Stimulated activated memory B cell treated with anti-CD40 and anti-IgM and Interleukin-4, amounts not matched to agents 10 μg/mL and 1 μg/mL and 100 μg/mL, for 72 hours (primary cell): ENCODE data around the gene XRCC3.

Experiments used
- ATAC-seq: fragments of 150-1000 bp; cut with Tn5 transposase; 2 replicates; pipeline ENCODE4 v1.10.0; 2021
- H3K27ac Mint-ChIP-seq: one replicate; pipeline ENCODE4 v1.8.0; 2022; ENCODE audit warnings: mild to moderate bottlenecking, mixed read lengths
- H3K27me3 Mint-ChIP-seq: one replicate; pipeline ENCODE4 v1.8.0; 2022; ENCODE audit warnings: mixed read lengths
- H3K36me3 Mint-ChIP-seq: one replicate; pipeline ENCODE4 v1.8.0; 2022; ENCODE audit warnings: mixed read lengths
- H3K4me1 Mint-ChIP-seq: one replicate; pipeline ENCODE4 v1.8.0; 2022; ENCODE audit warnings: mixed read lengths
- H3K4me3 Mint-ChIP-seq: one replicate; pipeline ENCODE4 v1.8.0; 2022; ENCODE audit warnings: mild to moderate bottlenecking, moderate library complexity, mixed read lengths
- H3K9me3 Mint-ChIP-seq: one replicate; pipeline ENCODE4 v1.8.0; 2022; ENCODE audit warnings: mixed read lengths

Gene XRCC3

GRCh38 chr14:103733651-103734050 lies 18.4 kb upstream of the XRCC3 start:
- H3K4me1 Mint-ChIP-seq, result no peaks in the 10 kb centered on the region
- no peak overlapping the region for H3K27ac Mint-ChIP-seq
- H3K4me3 Mint-ChIP-seq, result no peak overlapping the region
- H3K36me3 Mint-ChIP-seq, result peaks cover 41% of the 10 kb centered on the region
- no peaks in the 10 kb centered on the region for H3K27me3 Mint-ChIP-seq
- ATAC-seq, result no peak
- no peaks in the 10 kb centered on the region for H3K9me3 Mint-ChIP-seq

DNA sequence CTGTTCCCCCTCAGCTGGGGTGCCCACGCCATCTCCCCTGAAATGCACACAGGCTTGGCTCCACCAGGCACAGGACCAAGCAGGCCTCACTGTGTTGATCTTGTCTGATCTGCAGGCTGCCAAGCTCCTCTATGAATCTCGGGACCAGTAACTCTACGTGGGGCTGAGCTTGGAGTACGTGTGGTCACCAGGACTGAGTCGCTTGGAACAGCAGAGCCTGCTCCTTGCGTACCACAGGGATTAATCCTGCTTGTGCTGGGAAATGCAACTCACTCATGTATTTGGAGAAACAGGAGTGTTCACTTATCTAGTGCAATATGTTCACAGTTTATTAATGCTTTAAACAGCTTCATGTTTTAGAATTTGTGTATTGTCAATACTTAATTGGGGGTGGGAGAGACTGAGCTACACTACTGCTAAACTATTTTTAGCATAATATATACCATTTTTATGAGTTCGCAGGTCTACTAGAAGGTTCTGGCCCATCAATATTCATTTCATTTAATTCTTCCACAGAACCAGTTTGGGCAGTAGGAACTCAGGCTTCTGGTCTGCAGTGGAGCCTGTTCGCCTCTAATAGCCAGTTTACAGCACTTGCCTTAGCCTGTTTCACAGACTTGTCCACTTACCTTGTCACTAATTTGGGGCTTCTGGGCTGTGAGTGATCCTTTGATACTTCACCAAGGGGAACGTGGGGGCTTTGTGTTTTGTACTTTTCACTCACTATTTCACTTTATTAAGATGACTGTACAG lies 17.8 kb upstream of the XRCC3 start:
- Mint-ChIP-seq H3K9me3 (no peaks in the 10 kb centered on the region), H3K27me3 (no peaks in the 10 kb centered on the region), H3K4me1 (no peaks in the 10 kb centered on the region), H3K4me3 (no peak overlapping the region), H3K27ac (no peak overlapping the region), H3K36me3 (peaks cover 35% of the 10 kb centered on the region)
- no peak for ATAC-seq

DNA sequence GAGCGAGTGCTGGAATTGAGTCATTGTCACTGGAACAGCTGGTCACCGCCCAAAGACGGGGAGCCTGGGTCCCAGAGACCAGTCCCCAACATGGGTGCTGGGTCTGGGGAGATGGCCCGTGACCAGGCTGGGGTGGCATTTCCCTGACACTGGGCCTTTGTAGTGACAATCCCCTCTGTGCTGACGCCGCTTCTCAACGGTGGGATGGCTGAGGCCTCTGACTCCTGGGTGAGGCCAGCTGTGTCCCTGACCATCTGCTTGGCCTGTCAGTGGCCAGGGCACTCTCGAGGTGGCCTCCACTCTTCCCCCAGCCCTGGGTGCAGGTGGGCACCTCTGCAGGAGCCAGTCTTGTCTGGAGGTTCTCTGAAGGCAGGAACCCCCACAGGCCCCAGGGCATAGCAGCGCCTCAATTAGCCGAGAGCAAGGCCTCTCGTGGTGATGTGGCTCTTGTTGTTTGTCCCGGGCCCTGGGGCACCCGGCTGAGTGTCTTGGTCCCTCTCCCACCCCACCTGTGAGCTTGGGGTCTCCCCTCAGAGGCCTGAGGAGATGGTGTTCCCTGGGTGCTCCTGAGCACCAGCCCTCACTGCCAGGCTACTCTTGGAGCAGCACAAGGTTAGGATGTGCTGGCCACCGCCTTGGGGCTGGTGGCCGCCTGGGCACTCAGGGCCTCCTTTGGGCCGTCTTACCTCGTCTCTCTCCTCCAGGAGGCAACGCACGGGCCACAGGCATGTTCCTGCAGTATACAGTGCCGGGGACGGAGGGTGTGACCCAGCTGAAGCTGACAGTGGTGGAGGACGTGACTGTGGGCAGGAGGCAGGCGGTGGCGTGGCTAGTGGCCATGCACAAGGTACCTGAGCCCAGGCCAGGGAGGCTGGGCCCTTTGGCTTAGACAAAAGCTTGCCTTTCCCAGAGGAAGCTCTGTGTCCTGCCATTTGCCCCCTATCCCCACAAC lies 16.9 kb upstream of the XRCC3 start:
- no peak for ATAC-seq
- H3K36me3 Mint-ChIP-seq, result peaks cover 28% of the 10 kb centered on the region
- H3K4me3 Mint-ChIP-seq, result no peak overlapping the region
- no peaks in the 10 kb centered on the region for H3K27me3 Mint-ChIP-seq
- no peak overlapping the region for H3K27ac Mint-ChIP-seq
- H3K4me1 Mint-ChIP-seq, result no peaks in the 10 kb centered on the region
- no peaks in the 10 kb centered on the region for H3K9me3 Mint-ChIP-seq

GRCh38 chr14:103731481-103731880 lies 16.2 kb upstream of the XRCC3 start:
- no peak for ATAC-seq
- H3K27ac Mint-ChIP-seq, result no peak overlapping the region
- H3K9me3 Mint-ChIP-seq, result no peaks in the 10 kb centered on the region
- H3K36me3 Mint-ChIP-seq, result peaks cover 28% of the 10 kb centered on the region
- no peaks in the 10 kb centered on the region for H3K27me3 Mint-ChIP-seq
- H3K4me3 Mint-ChIP-seq, result no peak overlapping the region
- H3K4me1 Mint-ChIP-seq, result no peaks in the 10 kb centered on the region

- Mint-ChIP-seq H3K4me1 (no peaks in the 10 kb centered on the region), H3K36me3 (peaks cover 28% of the 10 kb centered on the region), H3K9me3 (no peaks in the 10 kb centered on the region), H3K27me3 (no peaks in the 10 kb centered on the region), H3K27ac (no peak overlapping the region), H3K4me3 (no peak overlapping the region)
- no peak for ATAC-seq
Observed at GRCh38 chr14:103730490-103731035, 15.3 kb upstream of the XRCC3 start.

- Mint-ChIP-seq H3K27me3 (no peaks in the 10 kb centered on the region), H3K36me3 (peaks cover 27% of the 10 kb centered on the region), H3K9me3 (no peaks in the 10 kb centered on the region), H3K4me1 (no peaks in the 10 kb centered on the region), H3K27ac (no peak overlapping the region), H3K4me3 (no peak overlapping the region)
- no peak for ATAC-seq
Observed at GRCh38 chr14:103729496-103730448, 14.5 kb upstream of the XRCC3 start.

- no peak for ATAC-seq
- Mint-ChIP-seq H3K27me3 (no peaks in the 10 kb centered on the region), H3K36me3 (peaks cover 22% of the 10 kb centered on the region), H3K9me3 (no peaks in the 10 kb centered on the region), H3K27ac (no peak overlapping the region), H3K4me3 (no peak overlapping the region), H3K4me1 (no peaks in the 10 kb centered on the region)
Observed at GRCh38 chr14:103728721-103729120, 13.5 kb upstream of the XRCC3 start.

- Mint-ChIP-seq H3K27ac (no peak overlapping the region), H3K4me3 (no peak overlapping the region), H3K4me1 (no peaks in the 10 kb centered on the region), H3K9me3 (no peaks in the 10 kb centered on the region), H3K27me3 (no peaks in the 10 kb centered on the region), H3K36me3 (peaks cover 22% of the 10 kb centered on the region)
- ATAC-seq, result no peak
Observed at GRCh38 chr14:103728141-103728540, 12.9 kb upstream of the XRCC3 start.

- Mint-ChIP-seq H3K4me1 (no peaks in the 10 kb centered on the region), H3K27me3 (no peaks in the 10 kb centered on the region), H3K9me3 (no peaks in the 10 kb centered on the region), H3K36me3 (peaks cover 15% of the 10 kb centered on the region), H3K27ac (no peak overlapping the region), H3K4me3 (no peak overlapping the region)
- no peak for ATAC-seq
Observed at GRCh38 chr14:103727313-103727980, 12.2 kb upstream of the XRCC3 start.

DNA sequence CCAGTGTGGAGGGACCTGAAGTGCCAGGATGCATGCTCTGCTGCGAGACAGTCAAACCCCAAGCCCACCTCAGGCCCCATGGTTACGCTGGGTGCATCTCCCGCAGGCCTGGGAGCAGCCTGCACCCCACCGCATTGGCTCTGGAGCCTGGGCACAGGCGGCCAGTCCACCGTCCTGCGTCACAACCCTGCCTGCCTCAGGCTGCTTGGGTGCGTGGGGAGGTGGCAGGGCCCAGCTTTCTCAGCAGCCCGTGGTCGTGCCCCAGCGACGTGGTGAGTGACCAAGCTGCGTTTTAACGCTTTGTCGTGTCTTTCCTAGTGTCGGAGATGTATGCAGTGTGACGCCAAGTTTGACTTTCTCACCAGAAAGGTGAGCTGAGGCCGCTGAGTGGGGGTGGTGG lies 11.2 kb upstream of the XRCC3 start:
- H3K4me1 Mint-ChIP-seq, result no peaks in the 10 kb centered on the region
- no peaks in the 10 kb centered on the region for H3K27me3 Mint-ChIP-seq
- H3K4me3 Mint-ChIP-seq, result no peak overlapping the region
- ATAC-seq, result no peak
- no peak overlapping the region for H3K27ac Mint-ChIP-seq
- H3K9me3 Mint-ChIP-seq, result no peaks in the 10 kb centered on the region
- peaks cover 15% of the 10 kb centered on the region for H3K36me3 Mint-ChIP-seq

GRCh38 chr14:103725739-103726395 lies 10.6 kb upstream of the XRCC3 start:
- H3K4me1 Mint-ChIP-seq, result no peaks in the 10 kb centered on the region
- no peak overlapping the region for H3K4me3 Mint-ChIP-seq
- H3K27ac Mint-ChIP-seq, result no peak overlapping the region
- no peaks in the 10 kb centered on the region for H3K9me3 Mint-ChIP-seq
- ATAC-seq, result no peak
- no peaks in the 10 kb centered on the region for H3K27me3 Mint-ChIP-seq
- peaks cover 15% of the 10 kb centered on the region for H3K36me3 Mint-ChIP-seq

GRCh38 chr14:103725001-103725682 lies 9.9 kb upstream of the XRCC3 start:
- Mint-ChIP-seq H3K9me3 (no peaks in the 10 kb centered on the region), H3K4me3 (no peak overlapping the region), H3K4me1 (no peaks in the 10 kb centered on the region), H3K27me3 (no peaks in the 10 kb centered on the region), H3K27ac (no peak overlapping the region), H3K36me3 (peaks cover 14% of the 10 kb centered on the region)
- ATAC-seq, result no peak

GRCh38 chr14:103724116-103724515 lies 8.9 kb upstream of the XRCC3 start:
- Mint-ChIP-seq H3K4me3 (no peak overlapping the region), H3K9me3 (no peaks in the 10 kb centered on the region), H3K36me3 (peaks cover 4% of the 10 kb centered on the region), H3K27me3 (no peaks in the 10 kb centered on the region), H3K27ac (no peak overlapping the region), H3K4me1 (peaks cover 8% of the 10 kb centered on the region)
- peak; percentile 26 for ATAC-seq
